Activated T-cell treated with anti-CD3 and anti-CD28 coated beads for 24 hours (primary cell): Measurements from ENCODE around the gene RIPOR2.
"Not testable (repeated sequence)": the region's sequence is repeated elsewhere in the genome, so short reads cannot be mapped to it uniquely, and the experiment has no call there.

Experiments
- DNase-seq: peaks from one replicate; pipeline ENCODE4 v3.0.0-alpha.2; 2020; ENCODE audit warnings: low read depth

RIPOR2 gene

GRCh38 chr6:24802271-24803059 lies 133.3 kb downstream of the RIPOR2 start:
- no peak for DNase-seq

GRCh38 chr6:24799541-24799915 lies 136.2 kb downstream of the RIPOR2 start:
- no peak for DNase-seq

GRCh38 chr6:24798740-24799540 lies 136.8 kb downstream of the RIPOR2 start, which contains the start of gene ARMH2:
TSS of gene ARMH2 (minus strand) at chr6:24798917. CDS start at chr6:24798857, 60 bp downstream.
- no peak for DNase-seq

GRCh38 chr6:24797596-24798216 lies 138.1 kb downstream of the RIPOR2 start:
- DNase-seq = no peak

GRCh38 chr6:24796616-24797290 lies 139.0 kb downstream of the RIPOR2 start:
- DNase-seq = no peak

GRCh38 chr6:24795106-24795505 lies 140.7 kb downstream of the RIPOR2 start:
- no peak for DNase-seq

- DNase-seq = peak; percentile 11
These were observed 147.6 kb downstream of the RIPOR2 start for GRCh38 chr6:24788031-24788665.

GRCh38 chr6:24780206-24780605 lies 155.6 kb downstream of the RIPOR2 start:
- no peak for DNase-seq

GRCh38 chr6:24779416-24780016 lies 156.2 kb downstream of the RIPOR2 start:
- DNase-seq = no peak

GRCh38 chr6:24778878-24779277 lies 156.9 kb downstream of the RIPOR2 start:
- no peak for DNase-seq

GRCh38 chr6:24778121-24778520 lies 157.6 kb downstream of the RIPOR2 start:
- DNase-seq = no peak

GRCh38 chr6:24777227-24777626 lies 158.5 kb downstream of the RIPOR2 start:
- DNase-seq = no peak

- DNase-seq = no peak
These were observed 160.2 kb downstream of the RIPOR2 start for GRCh38 chr6:24775520-24776058.

GRCh38 chr6:24774696-24775519 lies 160.9 kb downstream of the RIPOR2 start, which contains the start of gene GMNN:
TSS of gene GMNN (plus strand) at chr6:24774937. CDS start at chr6:24777247, 2,310 bp downstream.
- peak; percentile 97 for DNase-seq

GRCh38 chr6:24768361-24768760 lies 167.4 kb downstream of the RIPOR2 start:
- DNase-seq = no peak

- DNase-seq = no peak
These were observed 168.9 kb downstream of the RIPOR2 start for GRCh38 chr6:24766680-24767462.

- not testable (repeated sequence) for DNase-seq
These were observed 169.8 kb downstream of the RIPOR2 start for GRCh38 chr6:24765968-24766367.

GRCh38 chr6:24764833-24765828 lies 170.6 kb downstream of the RIPOR2 start:
- not testable (repeated sequence) for DNase-seq
